A673 (cell line): Measurements from ENCODE around the gene B4GALT6.

Source experiments
- EZH2 ChIP-seq: fragments of 200-600 bp; sonication (generic); IDR thresholded peaks from 2 replicates; pipeline ENCODE4 v1.6.1; 2017; ENCODE audit warnings: borderline replicate concordance, low read depth, mild to moderate bottlenecking, mixed read lengths, antibody characterized with exemption, low read length; ENCODE audit not compliant: poor library complexity, severe bottlenecking
- TF ChIP-seq, protein P1 (sequence below): fragments of 300-800, 200-600 bp; sonication (generic); conservative IDR thresholded peaks from 2 replicates; pipeline ENCODE4 v1.5.1; 2017; ENCODE audit warnings: low read depth, mild to moderate bottlenecking, antibody characterized with exemption, low read length, moderate library complexity, mixed read lengths

DNA sequence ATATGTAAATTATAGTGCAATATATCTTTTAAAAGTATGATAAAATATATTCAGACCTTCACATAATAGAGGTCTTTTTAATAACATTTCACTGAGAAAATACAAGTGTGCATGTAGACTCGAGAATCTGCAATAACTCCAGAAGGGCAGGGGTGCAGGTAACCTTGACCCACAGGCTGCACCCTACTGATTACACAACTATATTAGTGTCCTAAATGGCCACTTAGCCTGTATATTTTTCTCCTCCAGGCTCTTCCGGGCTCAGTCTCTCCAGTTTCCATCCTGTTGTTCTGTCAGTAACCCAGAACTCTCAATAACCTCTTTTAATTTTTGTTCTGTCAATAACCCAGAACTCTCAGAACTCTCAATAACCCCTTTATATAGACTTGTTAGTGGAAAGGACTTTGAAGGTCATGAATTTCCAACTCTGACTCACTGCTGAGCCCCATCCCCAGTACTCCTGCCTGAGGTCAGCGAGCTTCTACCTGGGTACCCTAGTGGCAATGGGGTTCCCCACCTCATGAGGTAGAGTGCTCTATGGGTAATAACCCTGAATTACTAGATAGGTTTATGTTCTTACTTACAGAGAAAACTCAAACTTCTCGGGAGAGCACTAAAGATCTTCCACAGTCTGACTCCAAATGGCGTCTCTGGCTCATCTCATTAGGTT, 101.1 kb downstream of the B4GALT6 start:
- TF ChIP-seq, protein P1, sequence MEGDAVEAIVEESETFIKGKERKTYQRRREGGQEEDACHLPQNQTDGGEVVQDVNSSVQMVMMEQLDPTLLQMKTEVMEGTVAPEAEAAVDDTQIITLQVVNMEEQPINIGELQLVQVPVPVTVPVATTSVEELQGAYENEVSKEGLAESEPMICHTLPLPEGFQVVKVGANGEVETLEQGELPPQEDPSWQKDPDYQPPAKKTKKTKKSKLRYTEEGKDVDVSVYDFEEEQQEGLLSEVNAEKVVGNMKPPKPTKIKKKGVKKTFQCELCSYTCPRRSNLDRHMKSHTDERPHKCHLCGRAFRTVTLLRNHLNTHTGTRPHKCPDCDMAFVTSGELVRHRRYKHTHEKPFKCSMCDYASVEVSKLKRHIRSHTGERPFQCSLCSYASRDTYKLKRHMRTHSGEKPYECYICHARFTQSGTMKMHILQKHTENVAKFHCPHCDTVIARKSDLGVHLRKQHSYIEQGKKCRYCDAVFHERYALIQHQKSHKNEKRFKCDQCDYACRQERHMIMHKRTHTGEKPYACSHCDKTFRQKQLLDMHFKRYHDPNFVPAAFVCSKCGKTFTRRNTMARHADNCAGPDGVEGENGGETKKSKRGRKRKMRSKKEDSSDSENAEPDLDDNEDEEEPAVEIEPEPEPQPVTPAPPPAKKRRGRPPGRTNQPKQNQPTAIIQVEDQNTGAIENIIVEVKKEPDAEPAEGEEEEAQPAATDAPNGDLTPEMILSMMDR: no peak
- no peak for TF ChIP-seq EZH2
